TTC549 (cell line): Measurements from ENCODE around the gene IFNL1.
"Not testable (repeated sequence)": the region's sequence is repeated elsewhere in the genome, so short reads cannot be mapped to it uniquely, and the experiment has no call there.

Experiments
- FAIRE-seq: peaks from 2 replicates; lab custom pipeline; 2012; peaks lifted over from hg19 to GRCh38; lab: Jason Lieb, UNC

The IFNL1 gene

DNA sequence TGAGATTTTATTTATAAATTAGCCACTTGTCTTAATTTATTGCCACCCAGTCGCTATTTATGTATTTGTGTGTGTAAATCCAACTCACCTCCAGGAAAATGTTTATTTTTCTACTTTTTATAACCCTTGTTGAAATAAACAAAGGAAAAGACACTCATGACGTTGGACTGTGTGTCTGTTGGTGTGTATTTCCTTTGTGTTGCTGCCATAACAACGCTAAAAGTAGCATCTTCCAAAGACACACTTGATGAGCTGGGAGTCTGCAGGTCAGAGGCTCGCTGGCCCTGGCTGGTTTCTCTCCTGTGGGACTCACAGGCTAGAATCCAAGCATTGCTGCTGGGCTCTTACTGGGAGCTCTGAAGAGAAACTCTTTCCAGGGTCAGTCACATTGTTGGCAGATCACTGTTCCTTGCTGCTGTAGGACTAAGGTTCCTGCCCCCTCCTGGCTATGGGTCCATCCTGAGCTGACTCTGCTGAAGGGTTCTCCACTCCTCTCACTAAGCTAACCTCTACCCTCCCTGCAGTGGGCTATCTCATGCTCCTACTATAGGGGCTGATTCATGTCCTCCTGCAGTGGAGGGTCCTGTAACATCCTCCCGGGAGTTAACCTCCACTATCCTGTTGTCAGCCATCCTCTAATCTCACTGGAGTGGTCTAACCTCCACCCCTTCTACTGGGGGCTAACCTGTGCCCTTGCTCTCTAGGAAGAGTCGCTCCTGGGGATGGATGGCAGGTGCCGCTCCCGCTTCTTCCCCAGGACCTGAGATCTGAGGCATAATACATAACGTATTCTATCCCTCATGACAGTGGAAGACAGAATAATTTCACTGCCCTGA lies 26.0 kb upstream of the IFNL1 start:
- no peak for FAIRE-seq

DNA sequence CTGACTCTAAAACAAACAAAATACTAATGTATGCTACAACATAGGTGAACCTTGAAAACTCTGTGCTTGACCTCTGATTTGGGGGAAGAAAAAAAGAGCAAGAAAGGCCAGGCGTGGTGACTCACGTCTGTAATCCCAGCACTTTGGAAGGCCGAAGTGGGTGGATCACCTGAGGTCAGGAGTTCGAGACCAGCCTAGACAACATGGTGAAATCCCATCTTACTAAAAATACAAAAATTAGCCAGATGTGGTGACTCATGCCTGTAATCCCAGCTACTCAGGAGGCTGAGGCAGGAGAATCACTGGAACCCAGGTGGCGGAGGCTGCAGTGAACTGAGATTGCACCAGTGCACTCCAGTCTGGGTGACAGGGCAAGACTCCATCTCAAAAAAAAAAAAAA lies 22.3 kb upstream of the IFNL1 start:
- FAIRE-seq: not testable (repeated sequence)

DNA sequence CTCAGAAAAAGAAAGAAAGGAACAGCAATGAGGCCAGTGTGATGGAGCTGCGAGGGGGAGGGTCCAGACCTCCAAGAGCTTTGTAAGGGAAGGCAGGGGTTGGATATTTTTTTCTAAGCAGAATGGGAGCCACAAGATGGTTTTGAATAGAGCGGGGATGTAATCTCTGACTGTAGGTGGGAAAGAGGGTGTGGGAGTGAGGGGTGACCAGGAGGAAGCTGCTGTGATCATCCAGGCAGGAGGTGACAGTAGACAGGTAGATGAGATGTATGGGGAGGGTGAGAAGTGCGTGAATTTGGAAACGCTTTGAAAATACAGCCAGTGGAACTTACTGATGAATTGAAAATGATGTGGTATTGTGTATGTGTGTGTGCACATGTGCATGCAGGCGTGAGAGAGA lies 20.6 kb upstream of the IFNL1 start:
- no peak for FAIRE-seq

DNA sequence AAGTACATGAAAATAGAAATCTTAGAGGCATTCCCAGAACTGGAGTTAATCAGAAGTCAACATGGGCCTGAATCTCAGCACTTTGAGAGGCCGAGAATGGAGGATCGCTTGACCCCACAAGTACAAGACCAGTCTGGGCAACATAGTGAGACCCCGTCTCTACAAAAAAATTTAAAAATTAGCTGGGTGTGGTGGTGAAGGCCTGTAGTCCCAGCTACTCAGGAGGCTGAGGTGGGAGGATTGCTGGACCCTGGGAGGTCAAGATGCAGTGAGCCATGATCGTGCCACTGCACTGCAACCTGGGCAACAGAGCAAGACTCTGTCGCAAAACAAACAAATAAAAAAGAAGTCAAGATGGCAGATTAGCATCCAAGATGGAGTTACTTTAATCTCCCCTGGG lies 19.5 kb upstream of the IFNL1 start:
- no peak for FAIRE-seq

DNA sequence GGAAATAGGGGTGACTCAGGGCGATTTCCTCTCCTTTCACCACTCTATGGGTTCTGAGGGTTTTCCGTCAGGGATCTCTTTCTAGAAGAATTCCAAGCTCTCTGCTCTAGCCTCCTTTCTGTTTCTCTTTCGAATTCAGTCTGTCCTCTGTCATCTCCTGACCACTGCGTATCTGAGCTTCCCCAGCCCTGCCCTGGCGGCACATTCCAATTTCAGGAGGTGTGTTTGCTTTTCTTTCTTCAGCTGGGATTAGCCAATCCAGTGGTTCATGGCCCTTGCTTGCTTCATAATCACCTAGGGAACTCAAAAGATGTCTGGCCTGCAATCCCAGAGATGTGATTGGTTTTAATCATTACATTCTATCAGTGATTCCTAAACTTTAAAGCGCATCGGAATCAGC lies 18.6 kb upstream of the IFNL1 start:
- no peak for FAIRE-seq

DNA sequence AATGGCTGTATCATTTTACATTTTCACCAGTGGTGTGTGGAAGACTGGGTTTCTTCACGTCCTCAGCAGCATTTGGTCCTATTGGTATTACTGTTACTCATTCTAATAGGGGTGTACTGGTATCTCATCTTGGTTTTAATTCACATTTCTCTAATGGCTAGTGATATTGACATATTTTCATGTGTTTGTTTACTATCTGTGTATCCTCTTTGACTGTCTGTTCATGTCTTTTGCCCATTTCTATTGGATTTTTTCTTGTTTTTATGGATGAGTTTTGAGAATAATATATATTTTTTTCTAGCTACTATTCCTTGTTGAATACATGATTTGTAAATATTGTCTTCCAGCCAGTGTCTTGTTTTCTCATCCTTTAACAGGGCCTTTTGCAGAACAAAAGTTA lies 14.2 kb upstream of the IFNL1 start:
- no peak for FAIRE-seq

DNA sequence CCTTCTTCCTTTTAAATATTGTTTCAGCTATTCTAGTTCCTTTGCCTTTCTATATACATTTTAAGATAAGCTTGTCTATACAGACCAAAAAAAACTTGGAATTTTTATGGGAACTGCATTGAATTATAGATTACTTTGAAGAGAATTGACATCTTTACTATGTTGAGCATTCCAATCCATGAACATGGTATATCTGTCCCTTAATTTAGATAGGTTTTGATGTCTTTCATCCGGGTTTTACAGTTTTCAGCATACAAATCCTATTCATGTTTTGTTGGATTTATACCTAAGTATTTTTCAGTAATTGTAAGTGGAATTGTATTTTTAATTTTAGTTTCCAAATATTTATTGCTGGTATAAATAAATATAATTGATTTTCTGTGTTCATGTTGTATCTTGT lies 12.2 kb upstream of the IFNL1 start:
- FAIRE-seq: no peak

DNA sequence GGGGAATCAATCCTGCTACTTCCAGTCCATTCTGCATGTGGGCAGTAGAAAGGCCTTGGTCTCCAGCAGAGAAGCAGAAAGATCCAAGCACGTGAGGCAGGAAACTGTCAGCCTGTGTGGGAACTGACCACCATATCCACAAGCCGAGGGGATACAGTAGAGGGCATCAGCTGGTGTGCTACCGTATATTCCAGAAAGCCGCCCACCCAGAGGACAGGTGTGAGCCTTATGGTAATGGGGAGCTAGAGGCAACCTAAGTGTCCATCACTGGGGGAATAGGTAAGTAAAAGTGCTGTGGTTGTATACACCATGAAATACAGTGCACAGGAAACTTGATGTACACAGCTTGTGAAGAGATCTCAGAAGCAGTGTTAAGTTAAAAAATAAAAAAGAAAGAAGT lies 2.8 kb upstream of the IFNL1 start:
- no peak for FAIRE-seq

DNA sequence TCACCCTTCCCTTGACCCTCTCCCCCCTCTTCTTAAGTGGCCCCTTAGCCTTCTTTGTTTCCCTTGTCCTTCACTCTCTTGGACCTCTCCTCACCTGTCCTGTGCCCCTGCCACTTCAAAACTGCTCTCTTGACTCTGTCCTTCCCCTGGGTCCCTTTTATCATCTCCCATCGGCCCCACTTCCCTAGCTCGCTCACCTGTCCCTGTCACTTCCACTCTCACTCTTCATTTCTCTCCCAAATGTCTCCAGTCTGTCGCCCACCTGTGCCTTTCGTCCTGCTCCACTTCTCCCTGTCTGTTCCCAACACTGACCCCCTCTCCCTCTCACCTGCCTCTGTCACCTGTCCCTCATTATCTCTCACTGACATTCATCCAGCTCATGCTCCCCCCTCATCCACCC lies 699 bp downstream of the IFNL1 start:
- FAIRE-seq: no peak

DNA sequence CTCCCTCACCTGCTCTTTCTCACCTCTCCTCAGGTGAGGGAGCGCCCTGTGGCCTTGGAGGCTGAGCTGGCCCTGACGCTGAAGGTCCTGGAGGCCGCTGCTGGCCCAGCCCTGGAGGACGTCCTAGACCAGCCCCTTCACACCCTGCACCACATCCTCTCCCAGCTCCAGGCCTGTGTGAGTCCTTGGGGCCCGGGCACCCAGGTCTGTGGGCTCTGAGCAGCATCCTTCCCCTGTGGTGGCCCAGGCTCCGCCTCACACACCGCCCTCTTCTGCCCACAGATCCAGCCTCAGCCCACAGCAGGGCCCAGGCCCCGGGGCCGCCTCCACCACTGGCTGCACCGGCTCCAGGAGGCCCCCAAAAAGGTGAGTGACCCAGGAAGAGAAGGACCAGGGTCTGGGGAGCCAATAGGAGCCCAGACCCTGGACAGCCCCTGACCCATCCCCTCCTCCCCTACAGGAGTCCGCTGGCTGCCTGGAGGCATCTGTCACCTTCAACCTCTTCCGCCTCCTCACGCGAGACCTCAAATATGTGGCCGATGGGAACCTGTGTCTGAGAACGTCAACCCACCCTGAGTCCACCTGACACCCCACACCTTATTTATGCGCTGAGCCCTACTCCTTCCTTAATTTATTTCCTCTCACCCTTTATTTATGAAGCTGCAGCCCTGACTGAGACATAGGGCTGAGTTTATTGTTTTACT lies 1.9 kb downstream of the IFNL1 start:
- no peak for FAIRE-seq

DNA sequence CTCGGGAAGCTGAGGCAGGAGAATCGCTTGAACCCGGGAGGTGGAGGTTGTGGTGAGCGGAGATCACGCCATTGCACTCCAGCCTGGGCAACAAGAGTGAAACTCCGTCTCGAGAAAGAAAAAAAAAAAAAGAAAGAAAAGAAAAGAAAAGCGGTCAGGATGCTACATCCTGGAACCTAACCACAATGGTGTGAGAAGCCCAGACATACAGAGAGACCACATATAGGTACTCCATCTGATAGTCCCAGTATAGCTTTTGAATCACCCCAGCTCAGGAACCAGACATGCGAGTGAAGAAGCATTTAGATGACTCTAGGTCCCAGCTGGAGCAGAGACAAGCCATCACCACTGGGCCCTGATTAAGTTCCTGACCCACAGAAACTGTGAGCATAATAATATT lies 3.2 kb downstream of the IFNL1 start:
- no peak for FAIRE-seq

DNA sequence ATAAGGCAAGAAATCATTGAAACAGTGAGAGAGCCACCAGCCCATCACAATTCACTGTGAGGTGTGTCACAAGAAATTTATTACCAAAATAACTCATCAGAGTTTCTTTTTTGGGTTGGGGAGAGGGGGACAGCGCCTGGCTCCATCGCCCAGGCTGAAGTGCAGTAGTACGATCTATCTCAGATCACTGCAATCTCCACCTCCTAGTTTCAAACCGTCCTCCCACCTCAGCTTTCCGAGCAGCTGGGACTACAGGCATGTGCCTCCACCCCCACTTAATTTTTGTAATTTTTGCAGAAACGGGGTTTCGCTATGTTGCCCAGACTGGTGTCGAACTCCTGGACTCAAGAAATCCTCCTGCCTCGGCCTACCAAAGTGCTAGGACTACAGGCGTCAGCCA lies 3.6 kb downstream of the IFNL1 start:
- FAIRE-seq: no peak

DNA sequence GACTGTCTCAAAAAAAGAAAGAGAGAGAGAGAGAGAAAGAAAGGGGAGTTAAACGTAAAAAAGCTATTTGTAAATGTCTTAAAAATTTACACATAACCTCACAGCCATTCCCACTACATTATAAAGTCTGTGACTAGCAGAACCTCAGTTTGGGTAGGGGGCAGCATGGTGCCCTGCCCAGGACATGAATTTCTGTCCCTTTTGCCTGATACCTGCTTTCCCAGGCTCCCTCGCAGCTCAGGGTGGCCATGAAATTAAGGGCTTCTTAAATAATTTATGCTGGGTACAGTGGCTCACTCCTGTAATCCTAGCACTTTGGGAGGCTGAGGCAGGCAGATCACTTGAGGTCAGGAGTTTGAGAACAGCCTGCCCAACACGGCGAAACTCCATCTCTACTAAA lies 4.8 kb downstream of the IFNL1 start:
- no peak for FAIRE-seq

DNA sequence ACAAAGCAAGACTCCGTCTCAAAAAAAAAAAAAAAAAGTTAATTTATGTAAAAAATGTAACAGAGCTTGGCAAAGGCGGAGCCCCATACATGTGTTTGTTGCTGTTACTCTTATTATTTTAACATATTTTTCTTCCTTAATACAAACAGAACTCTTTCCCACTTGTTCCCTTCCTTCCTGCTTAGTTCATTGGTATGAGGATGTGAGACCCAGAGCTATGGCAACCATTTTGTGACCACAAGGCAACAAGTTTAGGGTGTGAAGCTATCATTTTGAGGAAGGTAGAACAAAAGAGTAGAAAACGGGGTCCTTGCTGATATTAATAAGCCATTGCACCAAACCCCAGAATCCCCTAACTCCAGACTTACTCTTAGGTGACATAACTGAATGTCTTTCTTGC lies 5.4 kb downstream of the IFNL1 start:
- no peak for FAIRE-seq

DNA sequence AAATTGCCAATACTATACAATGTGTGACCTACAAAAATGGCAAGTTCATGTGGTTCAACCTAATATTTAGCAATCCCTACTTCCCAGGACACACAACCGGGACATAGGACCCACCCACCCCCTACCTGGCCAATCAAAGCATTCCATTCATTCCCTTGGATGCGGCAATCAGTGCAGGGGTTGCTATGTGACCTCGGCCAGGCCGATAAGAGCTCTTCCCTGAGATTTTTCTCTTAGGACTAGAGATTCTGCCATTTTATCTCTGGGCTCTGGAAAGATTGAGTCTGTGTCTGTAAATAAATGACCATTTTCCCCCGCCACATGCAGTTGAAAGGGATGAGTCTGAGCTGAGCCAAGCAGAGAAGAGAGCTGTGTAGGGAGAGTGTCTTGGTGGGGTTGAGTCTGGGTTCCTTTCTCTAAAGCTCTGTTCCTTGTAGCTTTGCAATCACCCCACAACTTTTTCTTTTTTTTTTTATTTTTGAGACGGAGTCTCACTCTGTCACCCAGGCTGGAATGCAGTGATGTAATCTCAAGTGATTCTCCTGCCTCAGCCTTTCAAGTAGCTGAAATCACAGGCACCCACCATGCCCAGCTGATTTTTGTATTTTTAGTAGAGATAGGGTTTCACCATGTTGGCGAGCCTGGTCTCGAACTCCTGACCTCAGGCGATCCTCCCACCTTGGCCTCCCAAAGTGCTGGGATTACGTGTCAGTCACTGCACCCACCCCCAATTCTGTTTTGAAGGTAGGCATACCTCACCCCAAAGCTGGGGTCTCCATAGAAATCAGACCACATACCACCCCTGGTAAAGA lies 7.4 kb downstream of the IFNL1 start:
- no peak for FAIRE-seq

DNA sequence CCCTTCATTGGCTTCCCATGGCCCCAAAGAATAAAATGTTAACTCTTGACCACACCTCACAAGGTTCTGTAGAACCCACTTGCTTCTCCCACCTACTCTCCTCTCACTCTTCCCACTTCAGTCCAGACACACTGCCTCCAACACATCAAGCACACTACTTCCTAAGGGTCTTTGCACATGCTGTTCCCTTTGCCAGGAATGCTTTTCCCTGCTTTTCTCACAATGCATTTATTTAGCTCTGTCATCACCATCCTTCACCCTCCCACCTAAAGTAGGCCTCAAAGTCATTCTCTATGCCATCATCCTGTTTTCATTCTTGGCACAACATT lies 7.9 kb downstream of the IFNL1 start:
- no peak for FAIRE-seq

DNA sequence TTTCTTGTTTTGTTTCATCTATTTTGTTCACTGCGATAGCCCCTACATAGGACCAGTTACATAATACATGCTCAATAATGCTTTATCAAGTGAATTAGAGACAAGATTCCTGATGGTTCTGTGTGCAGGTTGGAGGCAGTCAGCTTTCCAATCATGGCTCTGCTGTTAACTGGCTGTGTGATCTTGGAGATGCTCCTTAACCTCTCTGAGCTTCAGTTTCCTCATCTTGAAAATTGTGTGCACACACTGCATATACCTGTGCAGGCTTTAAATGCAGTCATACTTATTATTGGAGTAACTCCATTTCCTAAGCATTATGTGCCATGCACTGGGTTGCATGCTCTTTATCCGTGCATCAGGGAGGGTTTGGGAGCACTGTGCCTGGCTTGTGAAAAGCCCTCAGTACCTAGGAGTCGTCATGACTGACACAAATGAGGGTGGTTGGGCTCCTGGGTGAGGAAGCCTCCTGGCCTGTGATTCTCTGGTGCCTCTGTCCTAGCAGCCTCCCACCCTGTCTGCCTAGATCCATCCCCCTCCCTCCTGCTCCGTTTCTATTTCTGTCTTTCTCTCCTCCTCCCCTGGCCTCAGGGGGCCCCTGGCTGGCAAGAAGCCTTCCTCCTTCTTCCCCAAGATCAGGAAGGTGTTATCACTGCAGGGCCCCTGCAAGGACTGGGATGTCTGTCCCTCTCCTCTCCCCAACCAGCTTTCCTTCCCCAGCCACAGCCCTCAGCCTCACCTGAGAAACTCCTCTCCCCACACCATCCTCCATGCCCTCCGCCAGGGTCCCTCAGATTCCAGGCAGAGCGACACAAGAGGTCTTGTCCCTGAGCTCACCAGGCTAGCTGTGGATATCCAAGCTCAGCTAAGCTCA lies 8.7 kb downstream of the IFNL1 start:
- FAIRE-seq: no peak

DNA sequence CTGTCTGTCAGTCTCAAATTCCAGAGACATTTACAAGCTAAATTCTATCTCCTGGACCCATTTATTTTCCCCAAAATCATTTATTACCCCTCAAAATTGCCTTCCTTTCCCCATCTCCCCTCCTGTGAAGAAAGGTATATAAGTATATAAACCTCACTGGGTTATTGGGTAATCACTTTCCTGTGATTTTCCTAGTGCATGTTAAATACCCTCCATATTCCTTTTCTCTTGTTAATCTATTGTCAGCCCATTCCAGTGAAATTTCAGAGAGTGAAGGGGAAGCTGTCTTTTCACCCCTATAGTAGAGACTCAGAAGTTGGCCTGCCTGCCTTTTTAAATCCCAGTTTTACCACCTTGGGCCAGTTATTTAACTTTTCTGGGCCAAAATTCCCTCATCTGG lies 9.9 kb downstream of the IFNL1 start:
- no peak for FAIRE-seq

DNA sequence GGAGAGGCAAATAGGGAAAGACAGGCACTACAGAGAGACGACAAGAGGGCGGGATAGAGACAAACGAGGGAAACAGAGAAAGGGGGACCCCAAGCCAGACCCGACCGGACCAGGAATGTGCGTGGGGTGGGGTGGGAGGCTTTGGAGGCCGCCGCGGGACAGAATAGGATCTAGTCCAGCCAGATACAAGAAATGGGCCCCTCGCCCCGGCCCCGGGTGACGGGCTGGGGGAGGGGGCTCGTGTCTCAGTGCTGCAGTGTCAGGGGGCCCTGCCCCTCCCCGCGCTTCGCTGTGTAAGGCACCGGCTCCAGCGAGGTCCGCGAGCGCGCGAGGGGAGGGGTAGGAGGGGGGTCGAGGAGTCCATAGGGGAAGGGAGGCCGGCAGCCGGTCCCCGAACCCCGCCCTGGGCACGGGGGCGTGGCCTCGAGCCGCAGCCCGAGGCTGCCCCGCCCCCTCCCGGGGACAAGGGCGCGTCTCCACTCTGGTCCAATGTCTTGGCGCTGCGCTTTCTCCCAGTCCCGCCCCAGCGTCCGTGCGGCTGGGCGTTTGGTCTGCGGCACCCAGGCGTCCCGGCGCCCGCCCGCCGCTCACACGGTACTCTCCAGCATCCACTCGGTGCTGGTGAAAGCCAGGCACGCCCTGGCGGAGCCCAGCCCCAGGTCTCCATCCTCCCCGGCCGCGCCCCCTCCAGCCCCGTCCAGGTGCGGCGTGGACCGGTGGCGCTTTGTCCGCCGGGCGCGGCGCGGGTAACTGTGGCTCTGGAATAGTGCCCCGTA lies 11.0 kb downstream of the IFNL1 start:
- FAIRE-seq: no peak

DNA sequence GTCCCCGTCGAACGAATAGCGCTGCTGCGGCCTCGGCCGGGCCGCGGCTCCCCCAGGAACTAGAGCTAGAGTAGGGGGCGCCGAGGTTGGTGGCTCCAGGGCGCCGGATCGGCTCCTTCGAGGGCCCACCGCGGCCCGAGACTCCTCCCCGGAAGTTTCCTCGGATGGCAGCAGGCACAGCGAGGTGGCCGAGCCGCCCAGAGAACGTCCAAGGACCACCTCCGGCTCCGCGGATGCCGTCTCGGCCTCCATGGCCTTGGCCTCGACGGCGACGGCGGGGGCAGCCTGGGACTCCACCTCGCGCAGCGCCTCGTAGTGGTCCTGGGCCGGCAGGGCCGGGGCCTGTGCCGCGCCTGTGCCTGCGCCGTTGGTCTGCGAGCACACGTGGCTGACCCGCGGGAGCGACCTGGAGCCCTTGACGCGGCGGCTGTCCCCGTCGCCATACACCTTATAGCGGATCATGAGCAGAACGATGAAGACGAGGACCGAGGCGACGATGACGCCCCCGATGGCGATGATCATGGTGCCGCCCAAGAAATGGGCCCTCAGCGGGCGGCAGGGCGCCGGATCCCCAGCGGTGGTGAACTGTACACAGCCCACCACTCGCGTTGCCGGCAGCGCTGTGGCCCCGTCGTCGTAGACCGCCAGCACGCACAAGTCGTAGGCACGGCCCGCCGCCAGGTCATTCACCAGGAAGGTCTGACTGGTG lies 11.8 kb downstream of the IFNL1 start:
- FAIRE-seq: no peak
